ENCODE results near the gene IRX6. TPM values are rescaled to one million over a fixed set of nuclear protein-coding genes. Genes with fewer than 3 reads are reported as not detected.

IRX6 gene
- total and polyA plus RNA-seq, 4 donors = 0.37 to 6.3 (median 4.0) TPM

- no peak overlapping the region for H3K9ac ChIP-seq (ENCODE audit: insufficient read depth in 1 of 2, low read length in 2 of 2)
- peaks cover 31 to 77% (median 67%) of the 10 kb centered on the region in 3 donors for H3K27me3 ChIP-seq (ENCODE audit: control insufficient read depth in 3 of 3, insufficient read depth in 3 of 3, low read length in 2 of 3)
- H3K36me3 ChIP-seq (ENCODE audit: control insufficient read depth in 4 of 4, insufficient read depth in 4 of 4, low read length in 4 of 4) = no peaks in the 10 kb centered on the region
- ATAC-seq (ENCODE audit: insufficient read depth, low FRiP score) (peak; percentile 30), DNase-seq (peak in 1 of 3 donors; percentile 66)
- peaks cover 0 to 2% (median 0%) of the 10 kb centered on the region in 5 donors for H3K4me1 ChIP-seq (ENCODE audit: control insufficient read depth in 5 of 5, insufficient read depth in 5 of 5, low read length in 5 of 5)
- peaks cover 0 to 13% (median 0%) of the 10 kb centered on the region in 4 donors for H3K9me3 ChIP-seq (ENCODE audit: control insufficient read depth in 4 of 4, insufficient read depth in 3 of 4, low read length in 3 of 4)
- TF ChIP-seq CTCF (IDR thresholded peaks at IDR 0.05; ENCODE audit: control extremely low read depth, extremely low read depth) = no peak
- WGBS, 2 donors = 5 to 7% methylated on average over 13 of the region's 13 CpGs
- peak overlapping the region; percentile 5 for H3K4me3 ChIP-seq
- H3K27ac ChIP-seq (ENCODE audit: low read depth in 1 of 2, low read length in 1 of 2) = peak overlapping the region in 1 of 2 donors; percentile 14
Measured at GRCh38 chr16:55325080-55325447, 1.1 kb downstream of the IRX6 start.

GRCh38 chr16:55325458-55326109 lies 1.6 kb downstream of the IRX6 start:
- 10 to 14% methylated on average over 12 of the region's 12 CpGs for WGBS, 2 donors
- no peak overlapping the region for H3K4me3 ChIP-seq
- H3K36me3 ChIP-seq (ENCODE audit: control insufficient read depth in 4 of 4, insufficient read depth in 4 of 4, low read length in 4 of 4) = no peaks in the 10 kb centered on the region
- H3K27ac ChIP-seq (ENCODE audit: low read depth in 1 of 2, low read length in 1 of 2) = no peak overlapping the region
- H3K27me3 ChIP-seq (ENCODE audit: control insufficient read depth in 3 of 3, insufficient read depth in 3 of 3, low read length in 2 of 3) = peaks cover 34 to 79% (median 69%) of the 10 kb centered on the region in 3 donors
- peaks cover 0 to 2% (median 0%) of the 10 kb centered on the region in 5 donors for H3K4me1 ChIP-seq (ENCODE audit: control insufficient read depth in 5 of 5, insufficient read depth in 5 of 5, low read length in 5 of 5)
- ATAC-seq (ENCODE audit: insufficient read depth, low FRiP score) = no peak
- H3K9ac ChIP-seq (ENCODE audit: insufficient read depth in 1 of 2, low read length in 2 of 2) = no peak overlapping the region
- H3K9me3 ChIP-seq (ENCODE audit: control insufficient read depth in 4 of 4, insufficient read depth in 3 of 4, low read length in 3 of 4) = peaks cover 0 to 15% (median 0%) of the 10 kb centered on the region in 4 donors
- no peak for DNase-seq
- no peak for TF ChIP-seq CTCF (IDR thresholded peaks at IDR 0.05; ENCODE audit: control extremely low read depth, extremely low read depth)

- Histone ChIP-seq H3K27ac (ENCODE audit: low read depth in 1 of 2, low read length in 1 of 2) (no peak overlapping the region), H3K9ac (ENCODE audit: insufficient read depth in 1 of 2, low read length in 2 of 2) (no peak overlapping the region), H3K36me3 (ENCODE audit: control insufficient read depth in 4 of 4, insufficient read depth in 4 of 4, low read length in 4 of 4) (no peaks in the 10 kb centered on the region), H3K4me3 (no peak overlapping the region), H3K9me3 (ENCODE audit: control insufficient read depth in 4 of 4, insufficient read depth in 3 of 4, low read length in 3 of 4) (peaks cover 0 to 17% (median 0%) of the 10 kb centered on the region in 4 donors), H3K27me3 (ENCODE audit: control insufficient read depth in 3 of 3, insufficient read depth in 3 of 3, low read length in 2 of 3) (peaks cover 34 to 85% (median 66%) of the 10 kb centered on the region in 3 donors), H3K4me1 (ENCODE audit: control insufficient read depth in 5 of 5, insufficient read depth in 5 of 5, low read length in 5 of 5) (peaks cover 0 to 6% (median 4%) of the 10 kb centered on the region in 5 donors)
- WGBS, 2 donors = 15 to 21% methylated on average over 20 of the region's 21 CpGs
- no peak for TF ChIP-seq CTCF (IDR thresholded peaks at IDR 0.05; ENCODE audit: control extremely low read depth, extremely low read depth)
- no peak for DNase-seq
- no peak for ATAC-seq (ENCODE audit: insufficient read depth, low FRiP score)
Measured at GRCh38 chr16:55326261-55327092, 2.5 kb downstream of the IRX6 start.

Data from lung (tissue), 12 donors.